SK-N-SH (cell line): ENCODE measurements around the gene SETBP1. TPM values are rescaled to one million over a fixed set of nuclear protein-coding genes. Genes with fewer than 3 reads are reported as not detected.

Experiments
- CTCF ChIA-PET: fragments of 300-600, 350-600 bp; formaldehyde crosslinking; extraction: SDS; loops from one replicate; lab custom pipeline; 2021; lab: Yijun Ruan, JAX
- POLR2A ChIA-PET: fragments of 350-600 bp; sonication (Branson Sonifier 250); formaldehyde crosslinking; extraction: SDS; loops from one replicate; lab custom pipeline; 2020; ENCODE audit warnings: antibody characterized with exemption, inconsistent platforms; lab: Yijun Ruan, JAX
- DNase-seq: peaks from one replicate; pipeline ENCODE4 v3.0.0; 2012
- H2AFZ ChIP-seq: fragments of 200-600 bp; sonication (generic); 2 replicates; pipeline ENCODE4 v1.8.1; 2016; ENCODE audit warnings: antibody characterized with exemption, mild to moderate bottlenecking, low read depth
- H3F3A ChIP-seq: fragments of 200-600 bp; sonication (generic); replicated peaks from 2 replicates; pipeline ENCODE3; 2016; ENCODE audit warnings: antibody characterized with exemption, mild to moderate bottlenecking; ENCODE audit not compliant: insufficient read depth
- H3K27ac ChIP-seq, 2 experiments: fragments of 200-500 bp in 1 of 2; fragments of 200-600 bp in 1 of 2; sonication (Bioruptor generic) in 1 of 2; sonication (generic), shearing (Covaris generic) in 1 of 2; 2 replicates each; pipeline versions ENCODE4 v1.5.1 to v1.6.1; 2014 to 2016; ENCODE audit warnings: low read depth in 2 of 2, inconsistent platforms in 1 of 2, low read length in 1 of 2, mild to moderate bottlenecking in 1 of 2, mixed read lengths in 1 of 2
- H3K27me3 ChIP-seq: fragments of 200-600 bp; sonication (generic), shearing (Covaris generic); 2 replicates; pipeline ENCODE4 v1.6.1; 2016; ENCODE audit warnings: mixed run types; ENCODE audit not compliant: insufficient read depth
- H3K36me3 ChIP-seq, 2 experiments: fragments of 200-500 bp in 1 of 2; fragments of 200-600 bp in 1 of 2; sonication (Bioruptor generic) in 1 of 2; sonication (generic) in 1 of 2; replicated peaks in 1 of 2; 2 replicates each; pipeline versions ENCODE3 to v1.5.1; 2014 to 2016; ENCODE audit warnings: low read length in 1 of 2, mild to moderate bottlenecking in 1 of 2; ENCODE audit not compliant: insufficient read depth in 2 of 2, control insufficient read depth in 1 of 2
- H3K4me1 ChIP-seq, 2 experiments: fragments of 200-500 bp in 1 of 2; fragments of 200-600 bp in 1 of 2; sonication (Bioruptor generic) in 1 of 2; sonication (generic), shearing (Covaris generic) in 1 of 2; 2 replicates each; pipeline versions ENCODE4 v1.5.1 to v1.6.1; 2014 to 2016; ENCODE audit warnings: low read depth in 1 of 2, low read length in 1 of 2, mixed run types in 1 of 2; ENCODE audit not compliant: insufficient read depth in 2 of 2, control insufficient read depth in 1 of 2
- H3K4me2 ChIP-seq: fragments of 200-600 bp; sonication (generic), shearing (Covaris generic); 2 replicates; pipeline ENCODE4 v1.6.1; 2017; ENCODE audit warnings: mixed run types
- H3K4me3 ChIP-seq, 2 experiments: fragments of 200-500 bp in 1 of 2; fragments of 200-600 bp in 1 of 2; sonication (Bioruptor generic) in 1 of 2; sonication (generic), shearing (Covaris generic) in 1 of 2; 2 replicates each; pipeline versions ENCODE4 v1.5.1 to v1.8.1; 2014 to 2016; ENCODE audit warnings: low read depth in 2 of 2, inconsistent platforms in 1 of 2, low read length in 1 of 2, mild to moderate bottlenecking in 1 of 2, mixed read lengths in 1 of 2, moderate library complexity in 1 of 2
- H3K79me2 ChIP-seq: fragments of 200-600 bp; sonication (generic); 2 replicates; pipeline ENCODE4 v1.8.1; 2017; ENCODE audit warnings: mild to moderate bottlenecking; ENCODE audit not compliant: insufficient read depth
- H3K9ac ChIP-seq: fragments of 200-600 bp; sonication (generic); 2 replicates; pipeline ENCODE4 v1.6.1; 2017; ENCODE audit warnings: mixed run types
- H3K9me2 ChIP-seq: fragments of 200-600 bp; sonication (generic); 2 replicates; pipeline ENCODE4 v1.6.1; 2017; ENCODE audit warnings: mixed run types
- H3K9me3 ChIP-seq: fragments of 200-600 bp; sonication (generic); 2 replicates; pipeline ENCODE4 v1.6.1; 2017; ENCODE audit warnings: mixed run types, mild to moderate bottlenecking, moderate library complexity
- H4K20me1 ChIP-seq: fragments of 200-600 bp; sonication (generic); 2 replicates; pipeline ENCODE4 v1.6.1; 2017; ENCODE audit warnings: mild to moderate bottlenecking, mixed run types; ENCODE audit not compliant: insufficient read depth
- CHD2 ChIP-seq: fragments of 150-350 bp; IDR thresholded peaks from 2 replicates; pipeline ENCODE4 v1.6.1; 2018; ENCODE audit warnings: low read length; ENCODE audit not compliant: partially characterized antibody
- ELF1 ChIP-seq: IDR thresholded peaks from 2 replicates; pipeline ENCODE4 v1.4.0; 2012
- EP300 ChIP-seq, 2 experiments: IDR thresholded peaks; 2 replicates each; pipeline versions ENCODE4 v1.4.0 to v1.6.1; 2012; ENCODE audit warnings: borderline replicate concordance in 1 of 2, low read depth in 1 of 2, low read length in 1 of 2
- EZH2phosphoT487 ChIP-seq: fragments of 200-600 bp; sonication (generic); IDR thresholded peaks from 2 replicates; pipeline ENCODE4 v1.6.1; 2017; ENCODE audit warnings: low read depth, mixed run types, mild to moderate bottlenecking, antibody characterized with exemption, moderate library complexity, borderline replicate concordance
- FOSL2 ChIP-seq: IDR thresholded peaks from 2 replicates; pipeline ENCODE4 v1.4.0; 2012; ENCODE audit warnings: low read depth, mild to moderate bottlenecking, moderate library complexity, borderline replicate concordance
- FOXJ3 ChIP-seq: sonication (generic); formaldehyde crosslinking; IDR thresholded peaks from 2 replicates; pipeline ENCODE4 v1.5.1; 2020; ENCODE audit warnings: mild to moderate bottlenecking, missing genetic modification reagents
- IRF3 ChIP-seq: fragments of 150-350 bp; IDR thresholded peaks from 2 replicates; pipeline ENCODE4 v1.6.1; 2016; ENCODE audit warnings: mild to moderate bottlenecking, low read depth, low read length
- JUND ChIP-seq: IDR thresholded peaks from 2 replicates; pipeline ENCODE4 v1.4.0; 2012
- MEF2A ChIP-seq: IDR thresholded peaks from 2 replicates; pipeline ENCODE4 v1.4.0; 2012; ENCODE audit warnings: low read depth, borderline replicate concordance
- MXI1 ChIP-seq: IDR thresholded peaks from 2 replicates; pipeline ENCODE4 v1.6.1; 2012; ENCODE audit warnings: mild to moderate bottlenecking, low read depth, low read length, improper control_type of control experiment
- NFIC ChIP-seq: IDR thresholded peaks from 2 replicates; pipeline ENCODE4 v1.4.0; 2012; ENCODE audit warnings: borderline replicate concordance
- NRF1 ChIP-seq: IDR thresholded peaks from 2 replicates; pipeline ENCODE4 v1.6.1; 2012; ENCODE audit warnings: low read depth, mild to moderate bottlenecking, low read length
- PBX3 ChIP-seq: IDR thresholded peaks from 2 replicates; pipeline ENCODE4; 2012
- POLR2AphosphoS5 ChIP-seq: IDR thresholded peaks from 2 replicates; pipeline ENCODE4 v1.6.1; 2012; ENCODE audit warnings: low read depth, low read length
- RCOR1 ChIP-seq: fragments of 150-350 bp; IDR thresholded peaks from 2 replicates; pipeline ENCODE4 v1.6.1; 2017; ENCODE audit warnings: antibody characterized with exemption, low read length
- RFX5 ChIP-seq: IDR thresholded peaks from 2 replicates; pipeline ENCODE4 v1.6.1; 2012; ENCODE audit warnings: mild to moderate bottlenecking, improper control_type of control experiment, low read length
- RXRA ChIP-seq: IDR thresholded peaks from 2 replicates; pipeline ENCODE4 v1.4.0; 2012; ENCODE audit warnings: low read depth, mild to moderate bottlenecking, borderline replicate concordance
- SIN3A ChIP-seq: IDR thresholded peaks from 2 replicates; pipeline ENCODE4 v1.6.1; 2012; ENCODE audit warnings: low read depth, mild to moderate bottlenecking, low read length, moderate library complexity, borderline replicate concordance
- SMC3 ChIP-seq: IDR thresholded peaks from 2 replicates; pipeline ENCODE4 v1.6.1; 2012; ENCODE audit warnings: low read depth, low read length, improper control_type of control experiment
- TAF1 ChIP-seq: IDR thresholded peaks from 2 replicates; pipeline ENCODE4 v1.6.1; 2012; ENCODE audit warnings: low read depth, mild to moderate bottlenecking, low read length, moderate library complexity, borderline replicate concordance
- TEAD4 ChIP-seq: IDR thresholded peaks from 2 replicates; pipeline ENCODE4 v1.4.0; 2012; ENCODE audit warnings: mild to moderate bottlenecking, borderline replicate concordance; ENCODE audit not compliant: insufficient read depth
- USF2 ChIP-seq: fragments of 150-350 bp; IDR thresholded peaks from 2 replicates; pipeline ENCODE4 v1.6.1; 2017; ENCODE audit warnings: antibody characterized with exemption, low read length, low read depth, borderline replicate concordance
- WGBS: methylation state at CpG from one replicate; pipeline ENCODE4 v1.1.6; 2017; ENCODE audit warnings: low lambda C conversion rate; 5-methylcytosine and 5-hydroxymethylcytosine counted together
- polyA plus RNA-seq, 3 experiments: library from polyadenylated mRNA; depleted of rRNA; stranded (reverse); fragments of >200 nt; gene quantifications; 2 replicates each; pipeline ENCODE4 v1.2.3, GENCODE V29; 2012
- TF ChIP-seq, protein P1 (sequence below): fragments of 200-600 bp; sonication (generic); IDR thresholded peaks from 2 replicates; pipeline ENCODE4 v1.6.1; 2017; ENCODE audit warnings: antibody characterized with exemption, mild to moderate bottlenecking, moderate library complexity

Gene SETBP1
- polyA plus RNA-seq, 1 of the 3 experiments (the other 2 are of a cell fraction), result 3.0 TPM

DNA sequence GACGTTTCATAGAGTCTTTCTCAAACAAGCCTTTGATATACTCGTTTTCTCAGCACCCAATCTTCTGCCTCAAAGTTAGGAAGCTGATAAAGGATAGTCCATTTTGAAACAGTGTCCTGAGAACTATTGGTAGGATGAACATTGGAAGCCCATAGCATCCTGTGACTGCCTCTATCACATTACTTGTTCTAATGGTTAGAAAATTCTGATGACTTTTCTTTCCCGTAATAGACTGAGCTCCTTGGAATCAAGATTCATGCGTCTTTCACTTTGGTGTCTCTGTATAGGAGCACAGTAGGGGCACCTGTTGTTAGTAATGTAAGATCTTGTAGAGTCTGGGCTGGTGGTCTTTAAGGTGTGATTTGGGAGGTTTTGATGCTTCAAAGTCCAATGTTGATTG is 87.1 kb downstream of the SETBP1 start:
- Histone ChIP-seq H3K27me3 (no peaks in the 10 kb centered on the region), H3K9me3 (no peaks in the 10 kb centered on the region), H3K36me3 (no peaks in the 10 kb centered on the region), H3K79me2 (no peaks in the 10 kb centered on the region), H3K4me3 (no peak overlapping the region), H4K20me1 (no peaks in the 10 kb centered on the region), H3K9ac (no peak overlapping the region), H3K4me1 (peaks cover 0 to 4% of the 10 kb centered on the region in 2 experiments; a peak in 1 of 4 replicates), H3K4me2 (no peak overlapping the region), H3K27ac (no peak overlapping the region), H3K9me2 (no peaks in the 10 kb centered on the region), H3F3A (no peaks in the 10 kb centered on the region), H2AFZ (no peak overlapping the region)
- ChIA-PET POLR2A (no interaction called here), CTCF (no interaction called here)
- DNase-seq, result no peak
- 89% methylated on average over 4 of the region's 4 CpGs for WGBS
- no peak for TF ChIP-seq CHD2
- no peak for TF ChIP-seq EP300 (IDR thresholded peaks at IDR 0.05; ENCODE audit: borderline replicate concordance in 1 of 2, low read depth in 1 of 2, low read length in 1 of 2)
- TF ChIP-seq ELF1, result no peak
- no peak for TF ChIP-seq POLR2AphosphoS5
- TF ChIP-seq MEF2A, result no peak
- TF ChIP-seq SMC3, result no peak
- TF ChIP-seq USF2, result no peak
- no peak for TF ChIP-seq SIN3A
- TF ChIP-seq EZH2phosphoT487, result no peak
- no peak for TF ChIP-seq FOSL2
- no peak for TF ChIP-seq JUND
- no peak for TF ChIP-seq PBX3

DNA sequence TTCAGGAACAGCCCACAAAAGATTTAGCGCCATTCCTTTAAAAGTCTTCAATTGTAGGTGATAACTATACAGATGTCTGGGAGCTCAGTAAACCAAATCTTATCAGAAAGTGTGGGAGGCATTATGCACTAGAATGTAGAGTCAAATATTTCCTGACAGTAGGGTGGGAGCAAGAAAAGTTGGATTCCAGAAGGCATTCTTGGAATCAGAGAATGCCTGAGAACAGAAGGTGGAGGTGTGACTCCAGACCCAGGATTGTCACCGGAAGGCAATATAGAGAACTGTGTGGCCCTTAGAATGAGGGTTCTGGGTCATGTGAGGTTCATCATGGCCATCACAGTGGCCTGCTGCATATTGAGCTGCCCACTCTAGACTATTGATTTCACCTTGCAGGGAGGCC is 90.0 kb downstream of the SETBP1 start:
- POLR2A ChIA-PET, result no interaction called here
- H3K9me2 ChIP-seq, result no peaks in the 10 kb centered on the region
- no peak overlapping the region for H3K4me2 ChIP-seq
- peaks cover 0 to 4% of the 10 kb centered on the region in 2 experiments; a peak in 1 of 4 replicates for H3K4me1 ChIP-seq
- no peaks in the 10 kb centered on the region for H3F3A ChIP-seq
- H3K79me2 ChIP-seq, result no peaks in the 10 kb centered on the region
- no peak overlapping the region for H3K27ac ChIP-seq
- WGBS, result 94% methylated on average over 2 of the region's 2 CpGs
- no peaks in the 10 kb centered on the region for H3K9me3 ChIP-seq
- H3K27me3 ChIP-seq, result no peaks in the 10 kb centered on the region
- no peaks in the 10 kb centered on the region for H3K36me3 ChIP-seq
- CTCF ChIA-PET, result no interaction called here
- H3K4me3 ChIP-seq, result no peak overlapping the region
- H4K20me1 ChIP-seq, result no peaks in the 10 kb centered on the region
- no peak for DNase-seq
- no peak overlapping the region for H2AFZ ChIP-seq
- no peak overlapping the region for H3K9ac ChIP-seq
- TF ChIP-seq FOXJ3 (CRISPR knock-in tag), result no peak
- TF ChIP-seq RCOR1, result no peak
- TF ChIP-seq TEAD4, result no peak
- no peak for TF ChIP-seq IRF3
- no peak for TF ChIP-seq EZH2phosphoT487
- no peak for TF ChIP-seq POLR2AphosphoS5
- TF ChIP-seq RFX5, result no peak
- no peak for TF ChIP-seq NRF1
- TF ChIP-seq TAF1, result no peak
- no peak for TF ChIP-seq NFIC
- TF ChIP-seq MXI1, result no peak
- no peak for TF ChIP-seq ELF1
- TF ChIP-seq RXRA, result no peak
- TF ChIP-seq, protein P1, sequence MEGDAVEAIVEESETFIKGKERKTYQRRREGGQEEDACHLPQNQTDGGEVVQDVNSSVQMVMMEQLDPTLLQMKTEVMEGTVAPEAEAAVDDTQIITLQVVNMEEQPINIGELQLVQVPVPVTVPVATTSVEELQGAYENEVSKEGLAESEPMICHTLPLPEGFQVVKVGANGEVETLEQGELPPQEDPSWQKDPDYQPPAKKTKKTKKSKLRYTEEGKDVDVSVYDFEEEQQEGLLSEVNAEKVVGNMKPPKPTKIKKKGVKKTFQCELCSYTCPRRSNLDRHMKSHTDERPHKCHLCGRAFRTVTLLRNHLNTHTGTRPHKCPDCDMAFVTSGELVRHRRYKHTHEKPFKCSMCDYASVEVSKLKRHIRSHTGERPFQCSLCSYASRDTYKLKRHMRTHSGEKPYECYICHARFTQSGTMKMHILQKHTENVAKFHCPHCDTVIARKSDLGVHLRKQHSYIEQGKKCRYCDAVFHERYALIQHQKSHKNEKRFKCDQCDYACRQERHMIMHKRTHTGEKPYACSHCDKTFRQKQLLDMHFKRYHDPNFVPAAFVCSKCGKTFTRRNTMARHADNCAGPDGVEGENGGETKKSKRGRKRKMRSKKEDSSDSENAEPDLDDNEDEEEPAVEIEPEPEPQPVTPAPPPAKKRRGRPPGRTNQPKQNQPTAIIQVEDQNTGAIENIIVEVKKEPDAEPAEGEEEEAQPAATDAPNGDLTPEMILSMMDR, result no peak
- TF ChIP-seq MEF2A, result no peak
